ENCODE measurements around the gene CORIN.

The CORIN gene

GRCh38 chr4:47831026-47831679 is 6.7 kb downstream of the CORIN start:
- DNase-seq (ENCODE audit: low read depth in 2 of 2): no peak

- no peak for DNase-seq (ENCODE audit: low read depth in 2 of 2)
These were observed 7.4 kb downstream of the CORIN start for GRCh38 chr4:47830265-47831025.

- DNase-seq (ENCODE audit: low read depth in 2 of 2): no peak
These were observed 8.4 kb downstream of the CORIN start for GRCh38 chr4:47829438-47829837.

- no peak for DNase-seq (ENCODE audit: low read depth in 2 of 2)
These were observed 10.4 kb downstream of the CORIN start for GRCh38 chr4:47827343-47828047.

- no peak for DNase-seq (ENCODE audit: low read depth in 2 of 2)
These were observed 13.0 kb downstream of the CORIN start for GRCh38 chr4:47824840-47825239.

GRCh38 chr4:47819178-47819577 is 18.7 kb downstream of the CORIN start:
- no peak for DNase-seq (ENCODE audit: low read depth in 2 of 2)

- no peak for DNase-seq (ENCODE audit: low read depth in 2 of 2)
These were observed 20.6 kb downstream of the CORIN start for GRCh38 chr4:47817275-47817674.

- DNase-seq (ENCODE audit: low read depth in 2 of 2): no peak
These were observed 21.1 kb downstream of the CORIN start for GRCh38 chr4:47816748-47817147.

GRCh38 chr4:47814618-47815295 is 23.1 kb downstream of the CORIN start:
- no peak for DNase-seq (ENCODE audit: low read depth in 2 of 2)

GRCh38 chr4:47809654-47810203 is 28.1 kb downstream of the CORIN start:
- no peak for DNase-seq (ENCODE audit: low read depth in 2 of 2)

GRCh38 chr4:47804598-47804997 is 33.3 kb downstream of the CORIN start:
- no peak for DNase-seq (ENCODE audit: low read depth in 2 of 2)

GRCh38 chr4:47801481-47802002 is 36.3 kb downstream of the CORIN start:
- DNase-seq (ENCODE audit: low read depth in 2 of 2): no peak

GRCh38 chr4:47798165-47798564 is 39.7 kb downstream of the CORIN start:
- DNase-seq (ENCODE audit: low read depth in 2 of 2): no peak

GRCh38 chr4:47791965-47792364 is 45.9 kb downstream of the CORIN start:
- DNase-seq (ENCODE audit: low read depth in 2 of 2): no peak

- no peak for DNase-seq (ENCODE audit: low read depth in 2 of 2)
These were observed 47.8 kb downstream of the CORIN start for GRCh38 chr4:47790105-47790504.

- DNase-seq (ENCODE audit: low read depth in 2 of 2): no peak
These were observed 49.7 kb downstream of the CORIN start for GRCh38 chr4:47788126-47788525.

- no peak for DNase-seq (ENCODE audit: low read depth in 2 of 2)
These were observed 50.9 kb downstream of the CORIN start for GRCh38 chr4:47786958-47787370.

- DNase-seq (ENCODE audit: low read depth in 2 of 2): no peak
These were observed 52.7 kb downstream of the CORIN start for GRCh38 chr4:47785153-47785552.

- DNase-seq (ENCODE audit: low read depth in 2 of 2): no peak
These were observed 53.6 kb downstream of the CORIN start for GRCh38 chr4:47784222-47784621.

- DNase-seq (ENCODE audit: low read depth in 2 of 2): no peak
These were observed 61.5 kb downstream of the CORIN start for GRCh38 chr4:47776353-47776752.

- no peak for DNase-seq (ENCODE audit: low read depth in 2 of 2)
These were observed 63.8 kb downstream of the CORIN start for GRCh38 chr4:47774079-47774478.

GRCh38 chr4:47771020-47771419 is 66.8 kb downstream of the CORIN start:
- no peak for DNase-seq (ENCODE audit: low read depth in 2 of 2)
